Measurements from ENCODE around the gene TRAPPC14. TPM values are rescaled to one million over a fixed set of nuclear protein-coding genes. Genes with fewer than 3 reads are reported as not detected.
A peak's percentile ranks its signal among the peaks of the same experiment; 100 is the strongest.

Gene TRAPPC14
- total RNA-seq, 2 experiments from 2014 or later = 54.0 to 54.6 TPM

GRCh38 chr7:100157334-100158228 lies 942 bp downstream of the TRAPPC14 start:
- DNase-seq = no peak
- Mint-ChIP-seq H3K27me3 (no peaks in the 10 kb centered on the region), H3K4me1 (peaks cover 66% of the 10 kb centered on the region), H3K9me3 (no peaks in the 10 kb centered on the region), H3K36me3 (ENCODE audit: low read depth) (peaks cover 37% of the 10 kb centered on the region), H3K4me3 (peak overlapping the region; percentile 87), H3K27ac (peak overlapping the region; percentile 87)
- ChIA-PET CTCF (interaction anchor here (0.8 to 1.8 kb wide), 6 partner anchors 9 to 60 kb away, joined by 3 to 5 read pairs (median 3); partner anchors contain the start of gene GAL3ST4), POLR2A (interaction anchor here (1.0 kb wide), 1 partner anchor 10 kb away, joined by 3 read pairs; no protein-coding TSS in a partner anchor)

GRCh38 chr7:100157069-100157333 lies 1.5 kb downstream of the TRAPPC14 start:
- peaks cover 43% of the 10 kb centered on the region for H3K36me3 Mint-ChIP-seq (ENCODE audit: low read depth)
- CTCF ChIA-PET = interaction anchor here (0.8 to 1.0 kb wide), 3 partner anchors 9 to 33 kb away, joined by 3 read pairs; partner anchors contain the start of gene GAL3ST4
- no peaks in the 10 kb centered on the region for H3K9me3 Mint-ChIP-seq
- peak overlapping the region; percentile 87 for H3K4me3 Mint-ChIP-seq
- H3K27me3 Mint-ChIP-seq = no peaks in the 10 kb centered on the region
- H3K4me1 Mint-ChIP-seq = peaks cover 67% of the 10 kb centered on the region
- POLR2A ChIA-PET = interaction anchor here (1.0 kb wide), 1 partner anchor 10 kb away, joined by 3 read pairs; no protein-coding TSS in a partner anchor
- H3K27ac Mint-ChIP-seq = peak overlapping the region; percentile 36
- no peak for DNase-seq

GRCh38 chr7:100156331-100157068 lies 2.0 kb downstream of the TRAPPC14 start:
- Mint-ChIP-seq H3K27me3 (no peaks in the 10 kb centered on the region), H3K4me3 (peak overlapping the region; percentile 87), H3K9me3 (no peaks in the 10 kb centered on the region), H3K27ac (peak overlapping the region; percentile 36), H3K36me3 (ENCODE audit: low read depth) (peaks cover 46% of the 10 kb centered on the region), H3K4me1 (peaks cover 67% of the 10 kb centered on the region)
- POLR2A ChIA-PET = interaction anchor here (0.5 to 1.0 kb wide), 3 partner anchors 9 to 26 kb away, joined by 3 to 4 read pairs (median 4); no protein-coding TSS in a partner anchor
- no peak for DNase-seq
- CTCF ChIA-PET = interaction anchor here (0.8 to 1.0 kb wide), 3 partner anchors 10 to 34 kb away, joined by 3 read pairs; partner anchors contain the start of gene GAL3ST4

- ChIA-PET CTCF (interaction anchor here (1.1 kb wide), 1 partner anchor 62 kb away, joined by 3 read pairs; no protein-coding TSS in a partner anchor), POLR2A (interaction anchor here (0.6 kb wide), 1 partner anchor 27 kb away, joined by 4 read pairs; no protein-coding TSS in a partner anchor)
- DNase-seq = no peak
- Mint-ChIP-seq H3K4me1 (peaks cover 65% of the 10 kb centered on the region), H3K4me3 (no peak overlapping the region), H3K36me3 (ENCODE audit: low read depth) (peaks cover 48% of the 10 kb centered on the region), H3K9me3 (no peaks in the 10 kb centered on the region), H3K27ac (no peak overlapping the region), H3K27me3 (no peaks in the 10 kb centered on the region)
Observed at GRCh38 chr7:100155553-100156317, 2.8 kb downstream of the TRAPPC14 start.

- Mint-ChIP-seq H3K27ac (no peak overlapping the region), H3K9me3 (no peaks in the 10 kb centered on the region), H3K4me1 (peaks cover 72% of the 10 kb centered on the region), H3K36me3 (ENCODE audit: low read depth) (peaks cover 55% of the 10 kb centered on the region), H3K27me3 (no peaks in the 10 kb centered on the region), H3K4me3 (no peak overlapping the region)
- ChIA-PET CTCF (interaction anchor here (1.0 to 1.9 kb wide), 3 partner anchors 11 to 63 kb away, joined by 3 to 4 read pairs (median 3); no protein-coding TSS in a partner anchor), POLR2A (no interaction called here)
- DNase-seq = no peak
Observed at GRCh38 chr7:100154651-100155491, 3.7 kb downstream of the TRAPPC14 start.

DNA sequence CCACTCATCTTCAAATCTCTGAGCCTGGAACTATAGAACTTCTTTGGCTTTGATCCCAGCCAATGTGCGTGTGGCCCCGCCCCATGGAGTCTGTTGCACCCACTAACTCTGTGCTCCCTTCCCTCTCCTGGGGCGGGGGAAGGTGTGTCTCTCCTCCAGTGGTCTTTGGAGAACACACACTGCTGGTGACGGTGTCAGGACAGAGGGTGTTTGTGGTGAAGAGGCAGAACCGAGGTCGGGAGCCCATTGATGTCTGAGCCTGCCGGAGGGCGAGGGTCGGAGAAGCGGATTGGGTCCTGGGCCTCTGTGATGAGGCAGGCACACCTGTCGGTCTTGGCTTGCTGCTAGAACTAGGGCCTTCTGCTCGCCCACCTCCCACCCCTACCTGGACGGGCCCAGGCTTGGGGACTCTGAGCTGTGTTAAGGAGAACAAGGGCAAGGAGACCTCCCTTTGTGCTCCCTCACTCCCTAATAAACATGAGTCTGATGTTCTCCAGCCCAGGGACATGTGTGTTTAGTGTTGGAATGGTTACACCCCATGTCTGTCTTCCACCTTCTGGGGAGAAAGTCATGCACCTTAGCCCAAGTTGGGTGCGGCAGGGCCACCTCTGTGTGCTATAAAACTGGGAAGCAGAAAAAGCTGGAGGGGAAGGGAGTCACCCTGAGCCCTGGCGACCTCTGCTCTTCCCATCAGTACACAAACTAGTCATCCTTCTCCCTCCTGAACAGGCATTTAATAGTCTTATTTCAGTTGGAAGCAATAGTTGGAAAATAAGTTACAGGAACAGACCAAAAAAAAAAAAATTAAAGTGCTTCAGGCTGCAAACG lies 4.6 kb downstream of the TRAPPC14 start:
- Mint-ChIP-seq H3K27me3 (no peaks in the 10 kb centered on the region), H3K9me3 (no peaks in the 10 kb centered on the region), H3K27ac (no peak overlapping the region), H3K4me3 (no peak overlapping the region), H3K36me3 (ENCODE audit: low read depth) (peaks cover 53% of the 10 kb centered on the region), H3K4me1 (peaks cover 66% of the 10 kb centered on the region)
- ChIA-PET POLR2A (no interaction called here), CTCF (interaction anchor here (1.0 to 1.9 kb wide), 2 partner anchors 12 to 21 kb away, joined by 3 to 4 read pairs; no protein-coding TSS in a partner anchor)
- DNase-seq = no peak

DNA sequence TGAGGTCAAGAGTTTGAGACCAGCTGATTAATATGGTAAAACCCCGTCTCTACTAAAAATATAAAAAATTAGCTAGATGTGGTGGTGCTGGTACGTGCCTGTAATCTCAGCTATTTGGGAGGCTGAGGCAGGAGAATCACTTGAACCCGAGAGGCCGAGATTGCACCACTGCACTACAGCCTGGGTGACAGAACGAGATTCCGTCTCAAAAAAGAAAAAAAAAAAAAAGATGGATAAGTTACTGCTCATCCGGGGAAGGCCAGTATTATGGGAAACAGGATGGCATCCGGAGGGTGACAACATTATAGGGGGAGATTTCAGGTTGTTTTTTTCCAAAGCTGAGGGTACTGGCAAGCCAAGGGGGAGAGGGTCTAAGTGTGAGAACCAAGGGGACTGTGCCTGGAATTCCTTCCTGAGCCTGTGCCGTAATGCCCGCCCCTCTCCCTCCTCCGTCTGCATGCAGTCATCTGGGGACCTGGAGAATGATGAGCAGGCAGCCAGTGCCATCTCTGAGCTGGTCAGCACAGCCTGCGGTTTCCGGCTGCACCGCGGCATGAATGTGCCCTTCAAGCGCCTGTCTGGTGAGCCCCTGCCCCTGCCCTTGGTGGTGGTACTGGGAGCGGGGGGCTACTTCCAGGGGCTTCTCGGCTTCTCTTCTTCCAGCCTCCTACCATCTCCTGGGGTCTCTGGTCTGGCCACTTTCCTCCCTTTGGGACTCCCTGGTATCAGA lies 5.4 kb downstream of the TRAPPC14 start:
- Mint-ChIP-seq H3K9me3 (no peaks in the 10 kb centered on the region), H3K4me1 (peaks cover 71% of the 10 kb centered on the region), H3K4me3 (no peak overlapping the region), H3K36me3 (ENCODE audit: low read depth) (peaks cover 55% of the 10 kb centered on the region), H3K27ac (no peak overlapping the region), H3K27me3 (no peaks in the 10 kb centered on the region)
- CTCF ChIA-PET = interaction anchor here (1.9 kb wide), 1 partner anchor 20 kb away, joined by 4 read pairs; no protein-coding TSS in a partner anchor
- no peak for DNase-seq
- POLR2A ChIA-PET = no interaction called here

DNA sequence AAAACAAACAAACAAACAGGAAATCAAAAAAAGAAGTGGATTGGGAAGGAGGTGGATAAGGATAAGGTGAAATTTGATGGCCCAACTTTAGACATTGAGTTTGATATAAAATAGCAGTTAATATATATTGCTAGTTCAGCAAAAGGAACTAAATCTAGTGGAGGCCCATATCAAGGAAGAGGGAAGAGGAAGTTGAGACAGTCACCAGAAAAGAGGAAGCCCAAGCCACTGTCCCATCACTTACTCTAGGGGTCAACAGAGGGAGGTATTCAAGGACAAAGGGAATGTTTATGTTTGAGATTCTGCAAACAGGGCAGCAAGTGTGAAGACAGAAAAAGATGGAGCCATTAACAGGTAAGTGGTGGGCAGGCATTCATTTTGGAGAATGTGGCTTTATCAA lies 6.1 kb downstream of the TRAPPC14 start:
- POLR2A ChIA-PET = no interaction called here
- H3K27me3 Mint-ChIP-seq = no peaks in the 10 kb centered on the region

GRCh38 chr7:100148559-100149328 lies 9.8 kb downstream of the TRAPPC14 start, which contains the start of gene LAMTOR4:
Gene LAMTOR4 (plus strand): TSS chr7:100148918. CDS start chr7:100148973, 55 bp downstream.
- DNase-seq = peak; percentile 100
- Mint-ChIP-seq H3K9me3 (no peaks in the 10 kb centered on the region), H3K27me3 (no peaks in the 10 kb centered on the region), H3K4me1 (peaks cover 42% of the 10 kb centered on the region), H3K27ac (peak within 1 kb of the TSS; percentile 88), H3K36me3 (ENCODE audit: low read depth) (peaks cover 25% of the 10 kb centered on the region), H3K4me3 (peak within 1 kb of the TSS; percentile 97)
- CTCF ChIA-PET = interaction anchor here (0.6 to 3.5 kb wide), 8 partner anchors 10 to 280 kb away, joined by 3 to 17 read pairs (median 4); partner anchors contain the start of genes MEPCE and ZCWPW1
- POLR2A ChIA-PET = interaction anchor here (0.9 to 1.0 kb wide), 3 partner anchors 15 to 25 kb away, joined by 3 to 4 read pairs (median 3); no protein-coding TSS in a partner anchor

More for the DNA sequence above, 6.1 kb downstream of the TRAPPC14 start:
- H3K27ac Mint-ChIP-seq = peak overlapping the region; percentile 43
- H3K4me3 Mint-ChIP-seq = no peak overlapping the region
- H3K4me1 Mint-ChIP-seq = peaks cover 70% of the 10 kb centered on the region
- H3K36me3 Mint-ChIP-seq (ENCODE audit: low read depth) = peaks cover 51% of the 10 kb centered on the region
- H3K9me3 Mint-ChIP-seq = no peaks in the 10 kb centered on the region
- no peak for DNase-seq
- CTCF ChIA-PET = interaction anchor here (0.6 kb wide), 1 partner anchor 920 kb away, joined by 3 read pairs; no protein-coding TSS in a partner anchor
